Spleen (tissue), 11 donors: Measurements from ENCODE around the gene PLXNA3. TPM values are rescaled to one million over a fixed set of nuclear protein-coding genes. Genes with fewer than 3 reads are reported as not detected.
A peak's percentile ranks its signal among the peaks of the same experiment; 100 is the strongest.

ENCODE experiments used
- DNase-seq: peaks from one replicate; pipeline ENCODE4 v3.0.0-alpha.2; 2020
- H3K27ac ChIP-seq, 8 donors: fragments of 200-600 bp; sonication (generic) in 7 of 8; 1 replicate in 4 of 8; 2 replicates in 4 of 8; pipeline versions ENCODE4 v1.5.0 to v1.8.0; 2016 to 2021; ENCODE audit warnings: inconsistent platforms in 4 of 8, mild to moderate bottlenecking in 4 of 8, moderate library complexity in 1 of 8
- H3K27me3 ChIP-seq, 7 donors: fragments of 200-600 bp; sonication (generic) in 6 of 7; replicated peaks in 1 of 7; 1 replicate in 4 of 7; 2 replicates in 3 of 7; pipeline versions ENCODE4 v1.5.0 to v1.8.0; 2016 to 2021; ENCODE audit warnings: inconsistent platforms in 3 of 7, mild to moderate bottlenecking in 1 of 7
- H3K36me3 ChIP-seq, 6 donors: fragments of 200-600 bp; sonication (generic) in 5 of 6; 1 replicate in 4 of 6; 2 replicates in 2 of 6; pipeline versions ENCODE4 v1.5.0 to v1.8.0; 2016 to 2021; ENCODE audit warnings: inconsistent platforms in 2 of 6
- H3K4me1 ChIP-seq, 6 donors: fragments of 200-600 bp; sonication (generic) in 5 of 6; 1 replicate in 3 of 6; 2 replicates in 3 of 6; pipeline versions ENCODE4 v1.5.0 to v1.8.0; 2016 to 2021; ENCODE audit warnings: inconsistent platforms in 3 of 6
- H3K4me3 ChIP-seq, 8 donors: fragments of 200-600 bp; sonication (generic) in 7 of 8; 1 replicate in 4 of 8; 2 replicates in 4 of 8; pipeline versions ENCODE4 v1.5.0 to v1.8.0; 2016 to 2021; ENCODE audit warnings: inconsistent platforms in 4 of 8, mild to moderate bottlenecking in 4 of 8, moderate library complexity in 2 of 8
- H3K9me3 ChIP-seq, 8 donors: fragments of 200-600 bp; sonication (generic) in 7 of 8; 1 replicate in 4 of 8; 2 replicates in 4 of 8; pipeline versions ENCODE4 v1.5.0 to v1.8.0; 2016 to 2021; ENCODE audit warnings: inconsistent platforms in 4 of 8
- CTCF ChIP-seq, 11 experiments: fragments of 200-600 bp in 7 of 11; fragments of 450-650 bp in 4 of 11; sonication (generic) in 4 of 11; IDR thresholded peaks in 8 of 11; conservative IDR thresholded peaks in 3 of 11; 1 replicate in 7 of 11; 2 replicates in 4 of 11; pipeline versions ENCODE4 v1.4.0 to v1.8.0; 2016 to 2021; ENCODE audit warnings: antibody characterized with exemption in 11 of 11, inconsistent platforms in 4 of 11, mild to moderate bottlenecking in 1 of 11
- POLR2A ChIP-seq, 3 donors: fragments of 450-650 bp; IDR thresholded peaks; one replicate each; pipeline ENCODE4 v1.5.1; 2017; ENCODE audit warnings: antibody characterized with exemption in 3 of 3, mild to moderate bottlenecking in 1 of 3
- POLR2AphosphoS5 ChIP-seq, 3 donors: sonication (generic); formaldehyde crosslinking; IDR thresholded peaks; one replicate each; pipeline ENCODE4 v1.5.1; 2017; ENCODE audit warnings: antibody characterized with exemption in 3 of 3
- WGBS, 5 donors: extraction: QIAGEN DNeasy Blood & Tissue Kit in 3 of 5; methylation state at CpG; one replicate each; pipeline versions ENCODE4 v1.1.5 to v1.1.7; 2013 to 2018; 5-methylcytosine and 5-hydroxymethylcytosine counted together
- intact Hi-C: fragments of 100-400 bp; cut with DNase I; formaldehyde crosslinking; loops from one replicate; pipeline ENCODE4 v1.15.0; 2023; ENCODE audit warnings: low total_unique reads
- polyA plus RNA-seq, 3 donors: library from polyadenylated mRNA; stranded (reverse); fragments of 200-250 nt; gene quantifications; one replicate each; pipeline ENCODE4 v1.2.1, GENCODE V29; 2013
- total RNA-seq, 7 donors: library from RNA; depleted of rRNA in 3 of 7; stranded (reverse); fragments of >200 nt in 3 of 7; fragmentation: NEBNext Ultra II Directional in 4 of 7; extraction: Animal tissue kit (Norgen Biotek cat#: 25700) in 4 of 7; gene quantifications; one replicate each; pipeline versions ENCODE4 v1.1.0 to v1.2.1, GENCODE V29; 2016 to 2021
- donor health status: healthy with polysubstance abuse.
- donor health status: DM: no; HTN: no; CAD: no; lungs with moderate emphysema.
- donor health status: DM: no; HTN: no; CAD: no.
- donor health status: Bipolar disorder and iron deficiency.
- donor health status: healthy.
- donor health status: DM: no; HTN: no; CAD: no.
- donor health status: DM: yes; HTN: yes; CAD: no.

PLXNA3 gene
- total and polyA plus RNA-seq, 10 donors: 2.5 to 46.8 (median 14.7) TPM

- 82 to 99% (median 88%) methylated on average over 5 of the region's 5 CpGs for WGBS, 5 donors
- intact Hi-C loops: no loop called here
- Histone ChIP-seq H3K27me3 (no peaks in the 10 kb centered on the region), H3K4me3 (no peak overlapping the region), H3K9me3 (no peaks in the 10 kb centered on the region), H3K4me1 (peaks cover 0 to 46% (median 24%) of the 10 kb centered on the region in 6 donors), H3K27ac (no peak overlapping the region), H3K36me3 (peaks cover 0 to 20% (median 0%) of the 10 kb centered on the region in 6 donors)
- DNase-seq: no peak
- TF ChIP-seq POLR2A (IDR thresholded peaks at IDR 0.05): no peak
- no peak for TF ChIP-seq POLR2AphosphoS5 (IDR thresholded peaks at IDR 0.05)
- no peak for TF ChIP-seq CTCF (IDR thresholded peaks at IDR 0.05 in 8 of 11, conservative IDR thresholded peaks at IDR 0.05 in 3 of 11)
These were observed 23.1 kb downstream of the PLXNA3 start for GRCh38 chrX:154481195-154481594.

GRCh38 chrX:154481911-154482601 lies 24.0 kb downstream of the PLXNA3 start:
- peaks cover 0 to 50% (median 28%) of the 10 kb centered on the region in 6 donors for H3K4me1 ChIP-seq
- intact Hi-C loops: no loop called here
- no peak overlapping the region for H3K4me3 ChIP-seq
- TF ChIP-seq POLR2AphosphoS5 (IDR thresholded peaks at IDR 0.05) (no peak), CTCF (IDR thresholded peaks at IDR 0.05 in 8 of 11, conservative IDR thresholded peaks at IDR 0.05 in 3 of 11) (no peak), POLR2A (IDR thresholded peaks at IDR 0.05) (no peak)
- peaks cover 0 to 20% (median 0%) of the 10 kb centered on the region in 6 donors for H3K36me3 ChIP-seq
- no peak overlapping the region for H3K27ac ChIP-seq
- WGBS, 5 donors: 83 to 92% (median 85%) methylated on average over 12 to 14 of the region's 14 CpGs
- H3K27me3 ChIP-seq: no peaks in the 10 kb centered on the region
- peak; percentile 63 for DNase-seq
- H3K9me3 ChIP-seq: no peaks in the 10 kb centered on the region

- WGBS, 5 donors: 83 to 88% (median 84%) methylated on average over 1 to 7 of the region's 7 CpGs
These were observed 24.7 kb downstream of the PLXNA3 start for GRCh38 chrX:154482786-154483185.

More at GRCh38 chrX:154482786-154483185, 24.7 kb downstream of the PLXNA3 start:
- TF ChIP-seq CTCF (IDR thresholded peaks at IDR 0.05 in 8 of 11, conservative IDR thresholded peaks at IDR 0.05 in 3 of 11) (no peak), POLR2AphosphoS5 (IDR thresholded peaks at IDR 0.05) (no peak), POLR2A (IDR thresholded peaks at IDR 0.05) (no peak)
- Histone ChIP-seq H3K4me3 (no peak overlapping the region), H3K27ac (no peak overlapping the region), H3K4me1 (peaks cover 0 to 51% (median 34%) of the 10 kb centered on the region in 6 donors), H3K27me3 (no peaks in the 10 kb centered on the region), H3K36me3 (peaks cover 0 to 26% (median 0%) of the 10 kb centered on the region in 6 donors), H3K9me3 (no peaks in the 10 kb centered on the region)
- intact Hi-C loops: no loop called here
- DNase-seq: no peak
